ENCODE results near the gene RNF135. TPM values are rescaled to one million over a fixed set of nuclear protein-coding genes. Genes with fewer than 3 reads are reported as not detected.

The RNF135 gene
- total RNA-seq, 2 experiments from 2014 or later = 0.29 TPM; not detected in 1

GRCh38 chr17:31048142-31048541, 77.3 kb downstream of the RNF135 start:
- no TSS peak for BruUV-seq (replicated peaks)
- no peak overlapping the region for H3K27ac ChIP-seq (ENCODE audit: low read depth, low read length, poor library complexity, severe bottlenecking)
- no peaks in the 10 kb centered on the region for H4K20me1 ChIP-seq (ENCODE audit: insufficient read depth, low read length)
- no peak overlapping the region for H3K4me3 ChIP-seq (ENCODE audit: low read depth, low read length, poor library complexity, severe bottlenecking)
- TF ChIP-seq, protein P1, sequence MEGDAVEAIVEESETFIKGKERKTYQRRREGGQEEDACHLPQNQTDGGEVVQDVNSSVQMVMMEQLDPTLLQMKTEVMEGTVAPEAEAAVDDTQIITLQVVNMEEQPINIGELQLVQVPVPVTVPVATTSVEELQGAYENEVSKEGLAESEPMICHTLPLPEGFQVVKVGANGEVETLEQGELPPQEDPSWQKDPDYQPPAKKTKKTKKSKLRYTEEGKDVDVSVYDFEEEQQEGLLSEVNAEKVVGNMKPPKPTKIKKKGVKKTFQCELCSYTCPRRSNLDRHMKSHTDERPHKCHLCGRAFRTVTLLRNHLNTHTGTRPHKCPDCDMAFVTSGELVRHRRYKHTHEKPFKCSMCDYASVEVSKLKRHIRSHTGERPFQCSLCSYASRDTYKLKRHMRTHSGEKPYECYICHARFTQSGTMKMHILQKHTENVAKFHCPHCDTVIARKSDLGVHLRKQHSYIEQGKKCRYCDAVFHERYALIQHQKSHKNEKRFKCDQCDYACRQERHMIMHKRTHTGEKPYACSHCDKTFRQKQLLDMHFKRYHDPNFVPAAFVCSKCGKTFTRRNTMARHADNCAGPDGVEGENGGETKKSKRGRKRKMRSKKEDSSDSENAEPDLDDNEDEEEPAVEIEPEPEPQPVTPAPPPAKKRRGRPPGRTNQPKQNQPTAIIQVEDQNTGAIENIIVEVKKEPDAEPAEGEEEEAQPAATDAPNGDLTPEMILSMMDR (conservative IDR thresholded peaks at IDR 0.05; ENCODE audit: low read length) = no peak
- no peak for TF ChIP-seq EZH2phosphoT487 (IDR thresholded peaks at IDR 0.05; ENCODE audit: borderline replicate concordance, low read depth, low read length)
- H3K4me2 ChIP-seq (ENCODE audit: low read length) = no peak overlapping the region
- no peaks in the 10 kb centered on the region for H3K79me2 ChIP-seq (ENCODE audit: insufficient read depth, low read depth, low read length)
- H2AFZ ChIP-seq (ENCODE audit: low read length) = no peak overlapping the region
- no peaks in the 10 kb centered on the region for H3K9me3 ChIP-seq (ENCODE audit: low read length)
- no peaks in the 10 kb centered on the region for H3K36me3 ChIP-seq (ENCODE audit: insufficient read depth, low read length)
- POLR2A ChIA-PET = no interaction called here
- CTCF ChIA-PET (ENCODE audit: unreplicated experiment) = no interaction called here
- no peaks in the 10 kb centered on the region for H3K4me1 ChIP-seq (ENCODE audit: insufficient read depth, low read length, poor library complexity, severe bottlenecking)
- intact Hi-C loops (cut with micrococcal nuclease; ENCODE audit: unreplicated experiment) = no loop called here
- no peak for DNase-seq (ENCODE audit: low spot score)
- H3K9me2 ChIP-seq (ENCODE audit: insufficient read depth, low read length) = no peaks in the 10 kb centered on the region

DNA sequence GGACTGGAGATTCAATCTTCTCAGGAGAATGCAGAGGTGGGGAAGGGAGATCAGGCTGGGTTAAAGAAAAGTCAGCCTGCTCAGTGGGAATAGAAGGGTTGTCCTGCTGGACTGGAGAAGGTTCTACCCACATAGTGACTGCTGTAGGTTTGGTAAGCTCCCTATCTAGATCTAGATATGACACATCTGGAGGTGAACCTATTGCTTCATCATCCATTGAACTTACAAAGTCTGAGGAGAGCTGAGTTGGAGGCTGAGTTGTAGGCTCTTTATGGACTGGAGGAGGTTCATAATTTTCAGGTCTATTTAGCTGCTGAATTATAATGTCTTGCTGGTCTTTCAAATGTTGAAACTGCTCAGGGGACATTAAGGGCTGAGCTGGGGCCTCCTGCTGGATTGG, 77.9 kb downstream of the RNF135 start:
- ChIA-PET CTCF (ENCODE audit: unreplicated experiment) (no interaction called here), POLR2A (no interaction called here)
- H3K36me3 ChIP-seq (ENCODE audit: insufficient read depth, low read length) = no peaks in the 10 kb centered on the region
- no TSS peak for BruUV-seq (replicated peaks)
- no peak overlapping the region for H3K27ac ChIP-seq (ENCODE audit: low read depth, low read length, poor library complexity, severe bottlenecking)
- no peak overlapping the region for H3K4me2 ChIP-seq (ENCODE audit: low read length)
- no peaks in the 10 kb centered on the region for H3K9me3 ChIP-seq (ENCODE audit: low read length)
- H3K4me3 ChIP-seq (ENCODE audit: low read depth, low read length, poor library complexity, severe bottlenecking) = no peak overlapping the region
- intact Hi-C loops (cut with micrococcal nuclease; ENCODE audit: unreplicated experiment) = no loop called here
- H3K4me1 ChIP-seq (ENCODE audit: insufficient read depth, low read length, poor library complexity, severe bottlenecking) = no peaks in the 10 kb centered on the region
- no peaks in the 10 kb centered on the region for H4K20me1 ChIP-seq (ENCODE audit: insufficient read depth, low read length)
- no peak overlapping the region for H2AFZ ChIP-seq (ENCODE audit: low read length)
- DNase-seq (ENCODE audit: low spot score) = no peak
- no peaks in the 10 kb centered on the region for H3K9me2 ChIP-seq (ENCODE audit: insufficient read depth, low read length)
- TF ChIP-seq, protein P1 (conservative IDR thresholded peaks at IDR 0.05; ENCODE audit: low read length) = no peak
- no peak for TF ChIP-seq EZH2phosphoT487 (IDR thresholded peaks at IDR 0.05; ENCODE audit: borderline replicate concordance, low read depth, low read length)
- no peaks in the 10 kb centered on the region for H3K79me2 ChIP-seq (ENCODE audit: insufficient read depth, low read depth, low read length)

Small RNA genes lying within 50 kb of the gene (small RNA-seq; reads per million reads assigned to genes)
- not detected for gene AC138207.3
- gene RN7SL138P = not detected

Other genes starting within 250 kb of the RNF135 start
- 26.4 and 29.4 TPM in 2 replicates for gene CRLF3, start 146.3 kb upstream of the RNF135 start, total RNA-seq (2014; rRNA removed; shearing (Covaris generic))
- gene CRLF3, start 146.3 kb upstream of the RNF135 start, total RNA-seq (2022) = 45.3 and 51.4 TPM in 2 replicates
- gene ATAD5, start 139.1 kb upstream of the RNF135 start, total RNA-seq (2014; rRNA removed; shearing (Covaris generic)) = 20.9 and 21.4 TPM in 2 replicates
- 35.9 and 40.9 TPM in 2 replicates for gene ATAD5, start 139.1 kb upstream of the RNF135 start, total RNA-seq (2022)
- 13.1 and 14.8 TPM in 2 replicates for gene TEFM, start 64.8 kb upstream of the RNF135 start, total RNA-seq (2014; rRNA removed; shearing (Covaris generic))
- gene TEFM, start 64.8 kb upstream of the RNF135 start, total RNA-seq (2022) = 14.9 and 19.9 TPM in 2 replicates
- 1.4 TPM in 1 of 2 replicates, not detected in the other for gene ADAP2, start 49.1 kb upstream of the RNF135 start, total RNA-seq (2014; rRNA removed; shearing (Covaris generic))
- 2.6 and 2.8 TPM in 2 replicates for gene ADAP2, start 49.1 kb upstream of the RNF135 start, total RNA-seq (2022)
- gene NF1, start 123.9 kb downstream of the RNF135 start, total RNA-seq (2014; rRNA removed; shearing (Covaris generic)) = 24.0 and 38.7 TPM in 2 replicates
- gene NF1, start 123.9 kb downstream of the RNF135 start, total RNA-seq (2022) = 64.8 and 72.0 TPM in 2 replicates

All from OCI-LY7 (cell line).